H1 (cell line): Measurements from ENCODE around the gene LHX8. TPM values are rescaled to one million over a fixed set of nuclear protein-coding genes. Genes with fewer than 3 reads are reported as not detected.

ENCODE experiments used
- CTCF ChIA-PET: fragments of 300-600 bp; sonication (Branson Sonifier 250); formaldehyde crosslinking; loops from one replicate; lab custom pipeline; 2021; ENCODE audit not compliant: partially characterized antibody; lab: Charles Lee
- POLR2A ChIA-PET: fragments of 300-600 bp; sonication (Branson Sonifier 250); formaldehyde crosslinking; loops from one replicate; lab custom pipeline; 2021; ENCODE audit warnings: inconsistent platforms; ENCODE audit not compliant: partially characterized antibody; lab: Charles Lee
- DNase-seq, 2 experiments: peaks; one replicate each; pipeline versions ENCODE4 v3.0.0 to v3.0.0-alpha.2; 2010 to 2022; ENCODE audit warnings: low spot score in 2 of 2, low read depth in 1 of 2, mixed read lengths in 1 of 2
- FAIRE-seq: peaks from 2 replicates; lab custom pipeline; 2011; peaks lifted over from hg19 to GRCh38; lab: Jason Lieb, UNC
- H2AFZ ChIP-seq: 2 replicates; pipeline ENCODE4 v1.8.1; 2012; ENCODE audit warnings: low read length, inconsistent platforms
- H2AK5ac ChIP-seq: 2 replicates; pipeline ENCODE4 v1.6.1; 2013; ENCODE audit warnings: low read depth, low read length
- H2BK120ac ChIP-seq: replicated peaks from 2 replicates; pipeline ENCODE3; 2013; ENCODE audit warnings: low read depth, low read length, inconsistent platforms
- H2BK12ac ChIP-seq: 2 replicates; pipeline ENCODE4 v1.6.1; 2013; ENCODE audit warnings: low read depth, low read length
- H2BK15ac ChIP-seq: 2 replicates; pipeline ENCODE4 v1.6.1; 2013; ENCODE audit warnings: low read length
- H2BK20ac ChIP-seq: 2 replicates; pipeline ENCODE4 v1.6.1; 2013; ENCODE audit warnings: low read length
- H2BK5ac ChIP-seq: 2 replicates; pipeline ENCODE4 v1.6.1; 2013; ENCODE audit warnings: low read depth, low read length
- H3K14ac ChIP-seq: 2 replicates; pipeline ENCODE4 v1.6.1; 2013; ENCODE audit warnings: inconsistent platforms; ENCODE audit not compliant: insufficient read length
- H3K18ac ChIP-seq: 2 replicates; pipeline ENCODE4 v1.6.1; 2013; ENCODE audit warnings: low read length; ENCODE audit errors: extremely low read depth
- H3K23ac ChIP-seq: 2 replicates; pipeline ENCODE4 v1.6.1; 2013; ENCODE audit warnings: inconsistent platforms; ENCODE audit not compliant: insufficient read length
- H3K23me2 ChIP-seq: 2 replicates; pipeline ENCODE4 v1.6.1; 2013; ENCODE audit warnings: low read depth, low read length
- H3K27ac ChIP-seq: 2 replicates; pipeline ENCODE4 v1.6.1; 2011; ENCODE audit warnings: low read depth, low read length, inconsistent platforms
- H3K27me3 ChIP-seq, 4 experiments: replicated peaks in 1 of 4; 1 replicate in 1 of 4; 2 replicates in 3 of 4; pipeline versions ENCODE4 v1.6.1 to v1.8.1; 2011 to 2013; ENCODE audit warnings: low read length in 3 of 4, mild to moderate bottlenecking in 3 of 4, inconsistent platforms in 2 of 4, mixed read lengths in 2 of 4, moderate library complexity in 1 of 4; ENCODE audit not compliant: control insufficient read depth in 3 of 4, insufficient read depth in 3 of 4; ENCODE audit errors: extremely low read depth in 1 of 4
- H3K36me3 ChIP-seq, 4 experiments: 2 replicates each; pipeline versions ENCODE4 v1.6.1 to v1.8.1; 2011 to 2013; ENCODE audit warnings: mild to moderate bottlenecking in 4 of 4, low read length in 3 of 4, moderate library complexity in 2 of 4, control low read depth in 1 of 4, inconsistent platforms in 1 of 4; ENCODE audit not compliant: insufficient read depth in 4 of 4, control insufficient read depth in 2 of 4
- H3K4ac ChIP-seq: replicated peaks from 2 replicates; pipeline ENCODE3; 2013; ENCODE audit warnings: low read length, low read depth, mixed read lengths, inconsistent platforms; ENCODE audit not compliant: insufficient read length
- H3K4me1 ChIP-seq, 4 experiments: replicated peaks in 1 of 4; 1 replicate in 1 of 4; 2 replicates in 3 of 4; pipeline versions ENCODE4 v1.6.1 to v1.8.1; 2011 to 2013; ENCODE audit warnings: low read length in 3 of 4, inconsistent platforms in 2 of 4, mixed read lengths in 1 of 4; ENCODE audit not compliant: insufficient read depth in 4 of 4, control insufficient read depth in 3 of 4
- H3K4me2 ChIP-seq, 2 experiments: 2 replicates each; pipeline versions ENCODE4 v1.6.1 to v1.8.1; 2011 to 2013; ENCODE audit warnings: low read depth in 2 of 2, low read length in 2 of 2, control low read depth in 1 of 2, inconsistent platforms in 1 of 2, mild to moderate bottlenecking in 1 of 2; ENCODE audit not compliant: insufficient read depth in 1 of 2
- H3K4me3 ChIP-seq, 4 experiments: fragments of 200-600, 300-600 bp in 1 of 4; sonication (generic), shearing (Covaris generic), sonication (Bioruptor Twin) in 1 of 4; 2 replicates each; pipeline versions ENCODE4 v1.5.1 to v1.8.1; 2011 to 2016; ENCODE audit warnings: low read length in 4 of 4, low read depth in 3 of 4, control low read depth in 2 of 4, inconsistent platforms in 2 of 4, mild to moderate bottlenecking in 2 of 4, mixed read lengths in 1 of 4, moderate library complexity in 1 of 4; ENCODE audit not compliant: insufficient read depth in 2 of 4; ENCODE audit errors: extremely low read depth in 1 of 4
- H3K56ac ChIP-seq: replicated peaks from 2 replicates; pipeline ENCODE3; 2013; ENCODE audit warnings: low read depth, mild to moderate bottlenecking, mixed read lengths, low read length, inconsistent platforms; ENCODE audit not compliant: insufficient read length
- H3K79me1 ChIP-seq: 2 replicates; pipeline ENCODE4 v1.6.1; 2013; ENCODE audit warnings: low read depth, low read length, control low read depth
- H3K79me2 ChIP-seq, 2 experiments: 2 replicates each; pipeline versions ENCODE4 v1.6.1 to v1.8.1; 2012 to 2013; ENCODE audit warnings: low read length in 2 of 2, mild to moderate bottlenecking in 2 of 2, inconsistent platforms in 1 of 2; ENCODE audit not compliant: insufficient read depth in 2 of 2, control insufficient read depth in 1 of 2
- H3K9ac ChIP-seq, 4 experiments: replicated peaks in 1 of 4; 1 replicate in 1 of 4; 2 replicates in 3 of 4; pipeline versions ENCODE4 v1.6.1 to v1.8.1; 2011 to 2013; ENCODE audit warnings: low read depth in 3 of 4, low read length in 3 of 4, control low read depth in 2 of 4, mild to moderate bottlenecking in 2 of 4, moderate library complexity in 2 of 4, inconsistent platforms in 1 of 4; ENCODE audit errors: extremely low read depth in 1 of 4
- H3K9me3 ChIP-seq, 2 experiments: 2 replicates each; pipeline versions ENCODE4 v1.6.1 to v1.8.1; 2012 to 2013; ENCODE audit warnings: mild to moderate bottlenecking in 2 of 2, moderate library complexity in 2 of 2, control low read depth in 1 of 2, inconsistent platforms in 1 of 2, low read depth in 1 of 2, low read length in 1 of 2, mixed read lengths in 1 of 2; ENCODE audit not compliant: insufficient read depth in 2 of 2
- H4K20me1 ChIP-seq, 2 experiments: replicated peaks in 1 of 2; 2 replicates each; pipeline versions ENCODE3 to v1.8.1; 2011 to 2013; ENCODE audit warnings: inconsistent platforms in 2 of 2, low read length in 2 of 2, mild to moderate bottlenecking in 1 of 2; ENCODE audit not compliant: insufficient read depth in 2 of 2, control insufficient read depth in 1 of 2
- H4K5ac ChIP-seq: 2 replicates; pipeline ENCODE4 v1.6.1; 2013; ENCODE audit warnings: low read length, low read depth, mixed read lengths, inconsistent platforms; ENCODE audit not compliant: insufficient read length
- H4K8ac ChIP-seq: 2 replicates; pipeline ENCODE4 v1.8.0; 2013; ENCODE audit warnings: mild to moderate bottlenecking, moderate library complexity, low read length, inconsistent platforms; ENCODE audit not compliant: insufficient read depth; ENCODE audit errors: extremely low read depth
- H4K91ac ChIP-seq: replicated peaks from 2 replicates; pipeline ENCODE3; 2013; ENCODE audit warnings: low read length, mixed read lengths, inconsistent platforms; ENCODE audit not compliant: insufficient read length
- BRCA1 ChIP-seq: IDR thresholded peaks from 2 replicates; pipeline ENCODE4 v1.6.1; 2012; ENCODE audit warnings: low read depth, low read length, improper control_type of control experiment
- CBX8 ChIP-seq: fragments of 300-800, 300-1000 bp; sonication (generic); IDR thresholded peaks from 2 replicates; pipeline ENCODE4 v1.7.1; 2016; ENCODE audit warnings: low read depth, low read length, borderline replicate concordance
- GABPA ChIP-seq: IDR thresholded peaks from 2 replicates; pipeline ENCODE4 v1.6.1; 2011; ENCODE audit warnings: mild to moderate bottlenecking, low read length, moderate library complexity, borderline replicate concordance; ENCODE audit not compliant: insufficient read depth
- HDAC6 ChIP-seq: IDR thresholded peaks from one replicate; pipeline ENCODE4 v1.7.1; 2012; ENCODE audit warnings: low read depth, mild to moderate bottlenecking, inconsistent platforms, low read length, moderate library complexity
- KDM4A ChIP-seq: IDR thresholded peaks from one replicate; pipeline ENCODE4 v1.7.1; 2012; ENCODE audit warnings: low read depth, mild to moderate bottlenecking, moderate library complexity, low read length, inconsistent platforms; ENCODE audit not compliant: severe bottlenecking
- RBBP5 ChIP-seq: IDR thresholded peaks from 2 replicates; pipeline ENCODE4 v1.7.1; 2012; ENCODE audit warnings: low read depth, mild to moderate bottlenecking, inconsistent platforms, low read length, moderate library complexity, borderline replicate concordance
- SAP30 ChIP-seq: fragments of 300-600 bp; sonication (generic); IDR thresholded peaks from 2 replicates; pipeline ENCODE4 v1.7.1; 2012; ENCODE audit warnings: low read length, moderate library complexity, mild to moderate bottlenecking, inconsistent platforms; ENCODE audit not compliant: insufficient read depth, insufficient replicate concordance
- SP1 ChIP-seq: IDR thresholded peaks from 2 replicates; pipeline ENCODE4 v1.6.1; 2011; ENCODE audit warnings: low read depth, low read length
- SRF ChIP-seq: IDR thresholded peaks from 2 replicates; pipeline ENCODE4 v1.6.1; 2011; ENCODE audit warnings: mild to moderate bottlenecking, low read depth, low read length, moderate library complexity
- TBP ChIP-seq: IDR thresholded peaks from 2 replicates; pipeline ENCODE4 v1.6.1; 2011; ENCODE audit warnings: low read depth, low read length, improper control_type of control experiment
- YY1 ChIP-seq: IDR thresholded peaks from 2 replicates; pipeline ENCODE4 v1.6.1; 2011; ENCODE audit warnings: low read depth, mild to moderate bottlenecking, low read length
- WGBS, 2 experiments: shearing (Covaris generic) in 1 of 2; methylation state at CpG; one replicate each; pipeline versions ENCODE4 v1.1.6 to v1.1.7; 2013 to 2015; ENCODE audit warnings: low lambda C conversion rate in 2 of 2, mixed read lengths in 2 of 2, inconsistent platforms in 1 of 2, low coverage in 1 of 2, missing lambda C conversion rate in 1 of 2; ENCODE audit not compliant: insufficient replicate concordance in 2 of 2, insufficient coverage in 1 of 2, insufficient read length in 1 of 2; ENCODE audit errors: extremely low coverage in 1 of 2, missing lambda C conversion rate in 1 of 2; 5-methylcytosine and 5-hydroxymethylcytosine counted together
- polyA plus RNA-seq, 7 experiments: library from polyadenylated mRNA; depleted of rRNA in 3 of 7; stranded (reverse) in 5 of 7; unstranded in 2 of 7; fragments of >200 nt in 5 of 7; fragments of 200-250 nt in 2 of 7; gene quantifications; 1 replicate in 5 of 7; 2 replicates in 1 of 7; 4 replicates in 1 of 7; pipeline versions ENCODE4 v1.2.1 to v1.2.3, GENCODE V29; 2011 to 2013; ENCODE audit warnings: missing spikeins in 2 of 7, mixed read lengths in 2 of 7
- total RNA-seq: library from RNA; stranded (reverse); fragmentation: NEBNext Ultra II Directional; extraction: Animal tissue kit (Norgen Biotek cat#: 25700); gene quantifications from 2 replicates; pipeline ENCODE4 v1.2.1, GENCODE V29; 2021
- TF ChIP-seq, protein P1 (sequence below): IDR thresholded peaks from 2 replicates; pipeline ENCODE4 v1.6.1; 2011; ENCODE audit warnings: low read length, improper control_type of control experiment
- TF ChIP-seq, protein P2 (sequence below): IDR thresholded peaks from 2 replicates; pipeline ENCODE4 v1.6.1; 2012; ENCODE audit warnings: inconsistent platforms

The LHX8 gene
- total and polyA plus RNA-seq, 2 of the 8 experiments (the other 6 are each of a cell fraction or from before 2014, with no cell fraction given), result 0.50 to 1.2 TPM

DNA sequence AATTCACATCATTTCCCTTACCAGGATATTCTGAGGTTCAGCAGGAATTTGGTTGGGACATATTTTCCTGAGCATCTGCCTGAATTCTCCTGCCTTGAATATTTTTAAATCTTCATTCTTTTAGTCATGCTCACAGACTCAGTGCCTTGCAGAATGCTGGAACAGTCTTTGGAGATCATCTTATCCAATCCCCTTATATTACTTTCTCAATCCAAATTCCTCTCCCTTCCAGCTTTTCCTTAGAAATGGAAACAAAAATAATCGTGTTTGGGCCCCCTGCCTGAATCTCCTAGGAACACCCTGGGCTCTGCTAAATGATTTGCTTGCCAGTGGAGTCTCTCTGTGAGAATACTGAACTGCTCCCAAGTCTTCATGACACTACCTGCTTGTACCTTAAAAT, 38.4 kb downstream of the LHX8 start:
- Histone ChIP-seq H4K91ac (no peak overlapping the region), H4K20me1 (no peaks in the 10 kb centered on the region), H3K27me3 (no peaks in the 10 kb centered on the region), H2BK12ac (no peak overlapping the region), H4K8ac (no peak overlapping the region), H2BK20ac (no peak overlapping the region), H2AFZ (no peak overlapping the region), H3K4me2 (no peak overlapping the region), H3K9me3 (no peaks in the 10 kb centered on the region), H3K4me1 (no peaks in the 10 kb centered on the region), H4K5ac (no peak overlapping the region), H2AK5ac (no peak overlapping the region), H2BK5ac (no peak overlapping the region), H3K23ac (no peak overlapping the region), H3K4ac (no peak overlapping the region), H3K79me2 (no peaks in the 10 kb centered on the region), H3K9ac (no peak overlapping the region), H3K23me2 (no peaks in the 10 kb centered on the region; the same call in 1 of the 2 replicates), H3K36me3 (no peaks in the 10 kb centered on the region), H2BK120ac (no peak overlapping the region), H3K56ac (no peak overlapping the region), H3K18ac (no peak overlapping the region), H3K79me1 (no peaks in the 10 kb centered on the region), H3K14ac (no peak overlapping the region), H3K27ac (no peak overlapping the region), H2BK15ac (no peak overlapping the region), H3K4me3 (no peak overlapping the region)
- FAIRE-seq (no peak), DNase-seq (no peak)
- POLR2A ChIA-PET, result no interaction called here
- 88% methylated on average over 1 of the region's 1 CpG; no CpG with 5 or more reads in 1 of the 2 experiments for WGBS, 2 experiments
- CTCF ChIA-PET, result interaction anchor here (0.6 to 5.5 kb wide), 3 partner anchors 13 to 119 kb away, joined by 3 to 21 read pairs (median 4); no protein-coding TSS in a partner anchor
- TF ChIP-seq GABPA, result no peak
- TF ChIP-seq, protein P1, sequence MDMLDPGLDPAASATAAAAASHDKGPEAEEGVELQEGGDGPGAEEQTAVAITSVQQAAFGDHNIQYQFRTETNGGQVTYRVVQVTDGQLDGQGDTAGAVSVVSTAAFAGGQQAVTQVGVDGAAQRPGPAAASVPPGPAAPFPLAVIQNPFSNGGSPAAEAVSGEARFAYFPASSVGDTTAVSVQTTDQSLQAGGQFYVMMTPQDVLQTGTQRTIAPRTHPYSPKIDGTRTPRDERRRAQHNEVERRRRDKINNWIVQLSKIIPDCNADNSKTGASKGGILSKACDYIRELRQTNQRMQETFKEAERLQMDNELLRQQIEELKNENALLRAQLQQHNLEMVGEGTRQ, result no peak
- no peak for TF ChIP-seq RBBP5
- TF ChIP-seq CBX8, result no peak
- TF ChIP-seq SP1, result no peak
- no peak for TF ChIP-seq YY1
- TF ChIP-seq SAP30, result no peak
- TF ChIP-seq BRCA1, result no peak
- no peak for TF ChIP-seq TBP
- TF ChIP-seq KDM4A, result no peak
- TF ChIP-seq SRF, result no peak
- TF ChIP-seq, protein P2, sequence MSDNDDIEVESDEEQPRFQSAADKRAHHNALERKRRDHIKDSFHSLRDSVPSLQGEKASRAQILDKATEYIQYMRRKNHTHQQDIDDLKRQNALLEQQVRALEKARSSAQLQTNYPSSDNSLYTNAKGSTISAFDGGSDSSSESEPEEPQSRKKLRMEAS, result no peak
- no peak for TF ChIP-seq HDAC6
